Fibroblast of skin of back (primary cell): Measurements from ENCODE around the gene ALDH3B2.

ENCODE experiments used
- DNase-seq: peaks from one replicate; pipeline ENCODE4 v3.0.0-alpha.2; 2013

ALDH3B2 gene

GRCh38 chr11:67612751-67613150, 61.7 kb downstream of the ALDH3B2 start:
- no peak for DNase-seq
